Inflammatory macrophage treated with lipopolysaccharide for 4 hours (primary cell): ENCODE measurements around the gene LYG2.
"Not testable (repeated sequence)": the region's sequence is repeated elsewhere in the genome, so short reads cannot be mapped to it uniquely, and the experiment has no call there.

Experiments used
- DNase-seq: peaks from one replicate; pipeline ENCODE4 v3.0.0-alpha.2; 2020

LYG2 gene

GRCh38 chr2:99255491-99256318, at the start of gene LYG2:
LYG2 (minus strand) TSS chr2:99255666; CDS start chr2:99254260, 1,406 bp downstream.
- no peak for DNase-seq

- not testable (repeated sequence) for DNase-seq
Observed at GRCh38 chr2:99301097-99301496, 45.6 kb upstream of the LYG2 start, which contains the start of gene LYG1. LYG1 (minus strand) TSS chr2:99301197; CDS start chr2:99295670, 5,527 bp downstream.

- DNase-seq, result no peak
Observed at GRCh38 chr2:99299580-99299979, 44.1 kb upstream of the LYG2 start.

- DNase-seq, result peak; percentile 32
Observed at GRCh38 chr2:99297994-99298393, 42.5 kb upstream of the LYG2 start.

GRCh38 chr2:99285526-99285925, 30.1 kb upstream of the LYG2 start:
- DNase-seq, result peak; percentile 20

- DNase-seq, result no peak
Observed at GRCh38 chr2:99279969-99280695, 24.7 kb upstream of the LYG2 start.

GRCh38 chr2:99278793-99279291, 23.4 kb upstream of the LYG2 start:
- no peak for DNase-seq

- not testable (repeated sequence) for DNase-seq
Observed at GRCh38 chr2:99278195-99278765, 22.8 kb upstream of the LYG2 start.

- no peak for DNase-seq
Observed at GRCh38 chr2:99275882-99276281, 20.4 kb upstream of the LYG2 start.

GRCh38 chr2:99261242-99261641, 5.8 kb upstream of the LYG2 start:
- no peak for DNase-seq

GRCh38 chr2:99260184-99260583, 4.7 kb upstream of the LYG2 start:
- no peak for DNase-seq

GRCh38 chr2:99259465-99259864, 4.0 kb upstream of the LYG2 start:
- peak; percentile 5 for DNase-seq

GRCh38 chr2:99256677-99257076, 1.2 kb upstream of the LYG2 start:
- no peak for DNase-seq

GRCh38 chr2:99249951-99250350, 5.5 kb downstream of the LYG2 start:
- DNase-seq, result no peak

- DNase-seq, result no peak
Observed at GRCh38 chr2:99242151-99242550, 13.3 kb downstream of the LYG2 start.

GRCh38 chr2:99240431-99240830, 15.0 kb downstream of the LYG2 start:
- DNase-seq, result no peak

GRCh38 chr2:99238599-99238998, 16.9 kb downstream of the LYG2 start:
- DNase-seq, result no peak

- not testable (repeated sequence) for DNase-seq
Observed at GRCh38 chr2:99233177-99233576, 22.3 kb downstream of the LYG2 start.

- DNase-seq, result no peak
Observed at GRCh38 chr2:99217929-99218501, 37.5 kb downstream of the LYG2 start.

GRCh38 chr2:99216096-99216495, 39.4 kb downstream of the LYG2 start:
- DNase-seq, result no peak

GRCh38 chr2:99205491-99205890, 50.0 kb downstream of the LYG2 start:
- DNase-seq, result no peak

- no peak for DNase-seq
Observed at GRCh38 chr2:99201959-99202678, 53.3 kb downstream of the LYG2 start.
